CD14-positive monocyte (primary cell): ENCODE measurements around the gene LEF1. TPM values are rescaled to one million over a fixed set of nuclear protein-coding genes. Genes with fewer than 3 reads are reported as not detected.

Source experiments
- DNase-seq, 3 donors: peaks; one replicate each; pipeline ENCODE4 v3.0.0-alpha.2; 2011 to 2022
- H2AFZ ChIP-seq: 2 replicates; pipeline ENCODE4 v1.6.0; 2012; ENCODE audit warnings: mild to moderate bottlenecking, low read depth, low read length, inconsistent platforms; ENCODE audit not compliant: insufficient read depth, poor library complexity, severe bottlenecking
- H3K27ac ChIP-seq, 2 donors: 1 replicate in 1 of 2; 2 replicates in 1 of 2; pipeline ENCODE4 v1.5.1; 2012 to 2013; ENCODE audit warnings: low read length in 2 of 2, control low read depth in 1 of 2, inconsistent platforms in 1 of 2, low read depth in 1 of 2, mild to moderate bottlenecking in 1 of 2
- H3K27me3 ChIP-seq, 2 donors: one replicate each; pipeline versions ENCODE4 v1.6.0 to v1.6.1; 2011 to 2013; ENCODE audit warnings: low read length in 2 of 2; ENCODE audit not compliant: control insufficient read depth in 2 of 2, insufficient read depth in 2 of 2
- H3K36me3 ChIP-seq, 2 donors: replicated peaks in 1 of 2; 1 replicate in 1 of 2; 2 replicates in 1 of 2; pipeline versions ENCODE4 v1.5.1 to v1.6.1; 2012 to 2013; ENCODE audit warnings: low read length in 2 of 2, control low read depth in 1 of 2, inconsistent platforms in 1 of 2, mild to moderate bottlenecking in 1 of 2; ENCODE audit not compliant: insufficient read depth in 2 of 2, control insufficient read depth in 1 of 2
- H3K4me1 ChIP-seq, 2 donors: 1 replicate in 1 of 2; 2 replicates in 1 of 2; pipeline versions ENCODE4 v1.5.1 to v1.6.1; 2012 to 2013; ENCODE audit warnings: low read length in 2 of 2, control low read depth in 1 of 2, inconsistent platforms in 1 of 2, mild to moderate bottlenecking in 1 of 2, moderate library complexity in 1 of 2; ENCODE audit not compliant: insufficient read depth in 2 of 2, control insufficient read depth in 1 of 2
- H3K4me2 ChIP-seq: replicated peaks from 2 replicates; pipeline ENCODE3; 2012; ENCODE audit warnings: low read length, moderate library complexity, mild to moderate bottlenecking; ENCODE audit not compliant: poor library complexity, severe bottlenecking; ENCODE audit errors: extremely low read depth
- H3K4me3 ChIP-seq, 3 experiments: fragments of 200-600 bp in 1 of 3; sonication (generic) in 1 of 3; replicated peaks in 1 of 3; 1 replicate in 2 of 3; 2 replicates in 1 of 3; pipeline ENCODE4 v1.5.1; 2011 to 2013; ENCODE audit warnings: low read length in 3 of 3, mild to moderate bottlenecking in 3 of 3, control low read depth in 2 of 3, low read depth in 2 of 3, inconsistent platforms in 1 of 3, moderate library complexity in 1 of 3
- H3K79me2 ChIP-seq: 2 replicates; pipeline ENCODE4 v1.6.0; 2012; ENCODE audit warnings: mild to moderate bottlenecking, control low read depth, inconsistent platforms, low read length, moderate library complexity; ENCODE audit not compliant: insufficient read depth
- H3K9ac ChIP-seq: 2 replicates; pipeline ENCODE4 v1.6.0; 2017; ENCODE audit warnings: low read length, mild to moderate bottlenecking; ENCODE audit not compliant: insufficient read depth, poor library complexity, severe bottlenecking
- H3K9me3 ChIP-seq, 2 donors: replicated peaks in 1 of 2; 1 replicate in 1 of 2; 2 replicates in 1 of 2; pipeline versions ENCODE4 v1.5.1 to v1.6.1; 2012 to 2013; ENCODE audit warnings: low read length in 2 of 2, control low read depth in 1 of 2; ENCODE audit not compliant: control insufficient read depth in 1 of 2, insufficient read depth in 1 of 2
- H4K20me1 ChIP-seq: 2 replicates; pipeline ENCODE4 v1.6.0; 2012; ENCODE audit warnings: mild to moderate bottlenecking, low read length, control low read depth, moderate library complexity; ENCODE audit not compliant: insufficient read depth
- H3K27ac Mint-ChIP-seq, 7 donors: one replicate each; pipeline ENCODE4 v1.8.0; 2020; ENCODE audit warnings: mild to moderate bottlenecking in 7 of 7, mixed read lengths in 7 of 7, moderate library complexity in 6 of 7, inconsistent platforms in 2 of 7
- H3K27me3 Mint-ChIP-seq, 3 donors: one replicate each; pipeline ENCODE4 v1.8.0; 2021 to 2022; ENCODE audit warnings: low read depth in 3 of 3, mild to moderate bottlenecking in 3 of 3, mixed read lengths in 3 of 3, moderate library complexity in 3 of 3, inconsistent platforms in 1 of 3
- H3K36me3 Mint-ChIP-seq, 2 donors: one replicate each; pipeline ENCODE4 v1.8.0; 2020; ENCODE audit warnings: mixed read lengths in 2 of 2, inconsistent platforms in 1 of 2, mild to moderate bottlenecking in 1 of 2
- H3K4me1 Mint-ChIP-seq: one replicate; pipeline ENCODE4 v1.8.0; 2020; ENCODE audit warnings: mild to moderate bottlenecking, mixed read lengths
- H3K4me3 Mint-ChIP-seq, 2 donors: one replicate each; pipeline ENCODE4 v1.8.0; 2020; ENCODE audit warnings: mild to moderate bottlenecking in 2 of 2, mixed read lengths in 2 of 2, moderate library complexity in 1 of 2
- H3K9me3 Mint-ChIP-seq, 7 donors: one replicate each; pipeline ENCODE4 v1.8.0; 2020 to 2022; ENCODE audit warnings: mixed read lengths in 7 of 7, mild to moderate bottlenecking in 6 of 7, moderate library complexity in 6 of 7, inconsistent platforms in 2 of 7
- WGBS: methylation state at CpG from one replicate; pipeline ENCODE4 v1.1.5; 2013; ENCODE audit warnings: missing lambda C conversion rate; ENCODE audit not compliant: insufficient coverage; 5-methylcytosine and 5-hydroxymethylcytosine counted together
- intact Hi-C, 2 donors: fragments of 100-400 bp; cut with micrococcal nuclease; formaldehyde crosslinking; loops; one replicate each; pipeline versions ENCODE4 v1.15.0 to v1.15.1; 2023
- polyA plus RNA-seq, 3 donors: library from polyadenylated mRNA; depleted of rRNA in 1 of 3; unstranded in 2 of 3; stranded (reverse) in 1 of 3; fragments of 300-500 nt in 2 of 3; fragments of >200 nt in 1 of 3; fragmentation: Illumina TruSeq in 2 of 3; gene quantifications; 1 replicate in 2 of 3; 2 replicates in 1 of 3; pipeline ENCODE4 v1.2.3, GENCODE V29; 2012 to 2021
- TF ChIP-seq, protein P1 (sequence below): fragments of 200-600 bp; IDR thresholded peaks from one replicate; pipeline ENCODE4 v1.8.0; 2022; ENCODE audit warnings: antibody characterized with exemption, mild to moderate bottlenecking

LEF1 gene
- polyA plus RNA-seq, 3 donors, result 0.29 to 1.3 (median 0.61) TPM

DNA sequence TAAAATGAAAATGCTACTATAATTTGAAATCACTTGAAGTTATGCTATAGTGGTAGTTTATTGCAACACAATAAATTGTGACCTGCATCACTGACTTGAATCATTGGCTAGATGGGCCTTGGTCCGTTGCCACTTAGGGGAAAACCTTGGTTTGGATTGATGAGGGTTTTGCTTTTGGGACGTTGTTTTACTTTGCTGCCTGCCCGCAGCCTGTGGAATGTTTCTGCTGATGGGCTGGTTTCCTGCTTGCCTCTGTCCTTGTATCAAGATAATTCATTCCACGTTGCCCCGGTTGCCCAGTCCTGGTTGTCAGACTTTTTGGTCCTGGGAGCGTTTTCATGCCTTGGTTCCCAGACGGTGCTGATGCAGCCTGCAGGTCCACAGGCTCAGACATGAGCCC is 160.7 kb downstream of the LEF1 start:
- no peaks in the 10 kb centered on the region for H3K27me3 ChIP-seq
- H3K9me3 Mint-ChIP-seq, result no peaks in the 10 kb centered on the region
- no peaks in the 10 kb centered on the region for H3K79me2 ChIP-seq
- H3K27me3 Mint-ChIP-seq, result no peaks in the 10 kb centered on the region
- H3K4me3 ChIP-seq, result no peak overlapping the region
- WGBS, result 99% methylated on average over 7 of the region's 7 CpGs
- no peak overlapping the region for H2AFZ ChIP-seq
- no peak overlapping the region for H3K4me2 ChIP-seq
- peaks cover 15 to 33% of the 10 kb centered on the region in 2 donors for H3K36me3 Mint-ChIP-seq
- H4K20me1 ChIP-seq, result no peaks in the 10 kb centered on the region
- intact Hi-C loops, result no loop called here
- H3K4me1 Mint-ChIP-seq, result peaks cover 2% of the 10 kb centered on the region
- TF ChIP-seq, protein P1, sequence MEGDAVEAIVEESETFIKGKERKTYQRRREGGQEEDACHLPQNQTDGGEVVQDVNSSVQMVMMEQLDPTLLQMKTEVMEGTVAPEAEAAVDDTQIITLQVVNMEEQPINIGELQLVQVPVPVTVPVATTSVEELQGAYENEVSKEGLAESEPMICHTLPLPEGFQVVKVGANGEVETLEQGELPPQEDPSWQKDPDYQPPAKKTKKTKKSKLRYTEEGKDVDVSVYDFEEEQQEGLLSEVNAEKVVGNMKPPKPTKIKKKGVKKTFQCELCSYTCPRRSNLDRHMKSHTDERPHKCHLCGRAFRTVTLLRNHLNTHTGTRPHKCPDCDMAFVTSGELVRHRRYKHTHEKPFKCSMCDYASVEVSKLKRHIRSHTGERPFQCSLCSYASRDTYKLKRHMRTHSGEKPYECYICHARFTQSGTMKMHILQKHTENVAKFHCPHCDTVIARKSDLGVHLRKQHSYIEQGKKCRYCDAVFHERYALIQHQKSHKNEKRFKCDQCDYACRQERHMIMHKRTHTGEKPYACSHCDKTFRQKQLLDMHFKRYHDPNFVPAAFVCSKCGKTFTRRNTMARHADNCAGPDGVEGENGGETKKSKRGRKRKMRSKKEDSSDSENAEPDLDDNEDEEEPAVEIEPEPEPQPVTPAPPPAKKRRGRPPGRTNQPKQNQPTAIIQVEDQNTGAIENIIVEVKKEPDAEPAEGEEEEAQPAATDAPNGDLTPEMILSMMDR, result no peak
- no peaks in the 10 kb centered on the region for H3K4me1 ChIP-seq
- DNase-seq, result no peak
- H3K9me3 ChIP-seq, result no peaks in the 10 kb centered on the region
- peaks cover 5 to 10% of the 10 kb centered on the region in 2 donors for H3K36me3 ChIP-seq
- no peak overlapping the region for H3K4me3 Mint-ChIP-seq
- H3K27ac ChIP-seq, result no peak overlapping the region
- no peak overlapping the region for H3K9ac ChIP-seq
- no peak overlapping the region for H3K27ac Mint-ChIP-seq

DNA sequence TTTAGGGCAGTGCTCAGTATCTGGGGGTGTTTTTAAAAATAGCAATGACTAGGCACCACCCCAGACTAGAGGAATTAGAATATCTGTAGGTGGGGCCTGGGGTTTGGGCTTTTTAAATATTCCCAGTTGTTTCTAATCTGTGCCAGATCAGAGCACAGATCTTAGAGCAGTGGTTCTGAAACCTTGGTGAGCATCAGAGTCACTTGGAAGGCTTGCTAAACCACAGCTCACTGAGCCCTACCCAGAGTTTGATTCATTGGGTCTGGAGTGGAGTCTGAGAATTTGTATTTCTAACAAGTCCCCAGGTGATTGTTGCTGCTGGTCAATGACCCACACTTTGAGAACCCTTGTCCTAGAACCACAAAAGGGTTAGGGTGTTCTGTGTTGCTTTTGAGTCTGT is 162.4 kb downstream of the LEF1 start:
- TF ChIP-seq, protein P1, result no peak
- DNase-seq, result no peak
- no peak overlapping the region for H3K4me3 ChIP-seq
- no peaks in the 10 kb centered on the region for H4K20me1 ChIP-seq
- Mint-ChIP-seq H3K4me1 (peaks cover 2% of the 10 kb centered on the region), H3K27me3 (no peaks in the 10 kb centered on the region), H3K36me3 (peaks cover 7 to 18% of the 10 kb centered on the region in 2 donors), H3K27ac (no peak overlapping the region), H3K4me3 (no peak overlapping the region), H3K9me3 (no peaks in the 10 kb centered on the region)
- intact Hi-C loops, result no loop called here
- H3K27me3 ChIP-seq, result no peaks in the 10 kb centered on the region
- no peaks in the 10 kb centered on the region for H3K79me2 ChIP-seq
- no peak overlapping the region for H2AFZ ChIP-seq
- no peak overlapping the region for H3K4me2 ChIP-seq
- peaks cover 3 to 6% of the 10 kb centered on the region in 2 donors for H3K36me3 ChIP-seq
- no peaks in the 10 kb centered on the region for H3K4me1 ChIP-seq
- H3K9me3 ChIP-seq, result no peaks in the 10 kb centered on the region
- no peak overlapping the region for H3K27ac ChIP-seq
- no peak overlapping the region for H3K9ac ChIP-seq
